ENCODE results near the gene SURF2.
"Not testable (repeated sequence)": the region's sequence is repeated elsewhere in the genome, so short reads cannot be mapped to it uniquely, and the experiment has no call there.

Gene SURF2

DNA sequence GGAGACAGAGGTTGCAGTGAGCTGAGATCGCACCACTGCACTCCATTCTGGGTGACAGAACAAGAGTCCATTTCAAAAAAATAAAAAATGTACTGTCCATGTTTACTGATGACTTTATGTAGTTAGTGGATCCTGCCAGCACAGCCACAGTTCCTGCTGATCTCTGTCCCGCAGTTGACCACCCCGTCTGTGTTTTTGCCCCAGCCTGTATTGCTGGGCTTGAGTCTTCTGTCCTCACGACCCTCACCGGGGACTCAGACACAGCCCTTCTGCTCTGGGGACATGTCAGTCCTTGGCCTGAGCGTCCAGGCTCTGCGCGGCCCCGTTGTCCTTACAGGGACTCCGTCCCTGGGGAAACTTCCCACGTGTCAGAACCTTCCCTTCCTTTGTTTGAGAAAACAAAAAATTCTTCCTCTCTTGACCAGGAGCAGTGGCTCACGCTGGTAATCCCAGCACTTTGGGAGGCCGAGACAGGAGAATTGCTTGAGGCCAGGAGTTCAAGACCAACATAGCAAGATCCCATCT is 34.9 kb upstream of the SURF2 start:
- peaks cover 12% of the 10 kb centered on the region for H3K9me3 Mint-ChIP-seq
- no peak overlapping the region for H3K27ac Mint-ChIP-seq
- TF ChIP-seq, protein P1, sequence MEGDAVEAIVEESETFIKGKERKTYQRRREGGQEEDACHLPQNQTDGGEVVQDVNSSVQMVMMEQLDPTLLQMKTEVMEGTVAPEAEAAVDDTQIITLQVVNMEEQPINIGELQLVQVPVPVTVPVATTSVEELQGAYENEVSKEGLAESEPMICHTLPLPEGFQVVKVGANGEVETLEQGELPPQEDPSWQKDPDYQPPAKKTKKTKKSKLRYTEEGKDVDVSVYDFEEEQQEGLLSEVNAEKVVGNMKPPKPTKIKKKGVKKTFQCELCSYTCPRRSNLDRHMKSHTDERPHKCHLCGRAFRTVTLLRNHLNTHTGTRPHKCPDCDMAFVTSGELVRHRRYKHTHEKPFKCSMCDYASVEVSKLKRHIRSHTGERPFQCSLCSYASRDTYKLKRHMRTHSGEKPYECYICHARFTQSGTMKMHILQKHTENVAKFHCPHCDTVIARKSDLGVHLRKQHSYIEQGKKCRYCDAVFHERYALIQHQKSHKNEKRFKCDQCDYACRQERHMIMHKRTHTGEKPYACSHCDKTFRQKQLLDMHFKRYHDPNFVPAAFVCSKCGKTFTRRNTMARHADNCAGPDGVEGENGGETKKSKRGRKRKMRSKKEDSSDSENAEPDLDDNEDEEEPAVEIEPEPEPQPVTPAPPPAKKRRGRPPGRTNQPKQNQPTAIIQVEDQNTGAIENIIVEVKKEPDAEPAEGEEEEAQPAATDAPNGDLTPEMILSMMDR (IDR thresholded peaks at IDR 0.05; ENCODE audit: unreplicated experiment in 3 of 3), result no peak

DNA sequence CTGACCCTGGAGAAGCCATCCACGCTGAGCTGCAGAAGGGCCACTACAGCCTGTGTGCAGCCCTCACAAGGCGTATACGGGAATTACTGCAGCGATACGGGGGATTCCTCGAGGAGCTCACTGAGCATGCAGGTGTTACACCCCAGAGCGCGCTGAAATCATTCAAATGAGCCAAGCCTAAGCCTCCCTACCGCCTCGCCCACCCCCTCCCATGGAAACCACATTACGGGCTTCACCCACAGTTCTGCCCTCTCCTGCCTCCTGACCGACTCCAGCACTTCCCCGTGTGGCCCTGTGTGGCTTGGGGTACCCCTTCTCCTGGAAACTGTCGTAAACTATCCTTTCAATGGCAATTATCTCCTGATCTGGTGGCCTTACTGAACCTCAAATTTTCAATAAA is 33.6 kb upstream of the SURF2 start:
- H3K9me3 Mint-ChIP-seq, result peaks cover 10% of the 10 kb centered on the region
- H3K4me3 Mint-ChIP-seq, result no peak overlapping the region
- no peak overlapping the region for H3K27ac Mint-ChIP-seq
- TF ChIP-seq, protein P1 (IDR thresholded peaks at IDR 0.05; ENCODE audit: unreplicated experiment in 3 of 3), result no peak
- no peaks in the 10 kb centered on the region for H3K4me1 Mint-ChIP-seq
- peaks cover 12% of the 10 kb centered on the region for H3K36me3 Mint-ChIP-seq (ENCODE audit: low read depth)
- H3K27me3 Mint-ChIP-seq (ENCODE audit: low read depth), result peaks cover 10% of the 10 kb centered on the region

More for the DNA sequence above, 34.9 kb upstream of the SURF2 start:
- peaks cover 18% of the 10 kb centered on the region for H3K27me3 Mint-ChIP-seq (ENCODE audit: low read depth)
- no peak overlapping the region for H3K4me3 Mint-ChIP-seq
- H3K36me3 Mint-ChIP-seq (ENCODE audit: low read depth), result peaks cover 7% of the 10 kb centered on the region
- H3K4me1 Mint-ChIP-seq, result no peaks in the 10 kb centered on the region

DNA sequence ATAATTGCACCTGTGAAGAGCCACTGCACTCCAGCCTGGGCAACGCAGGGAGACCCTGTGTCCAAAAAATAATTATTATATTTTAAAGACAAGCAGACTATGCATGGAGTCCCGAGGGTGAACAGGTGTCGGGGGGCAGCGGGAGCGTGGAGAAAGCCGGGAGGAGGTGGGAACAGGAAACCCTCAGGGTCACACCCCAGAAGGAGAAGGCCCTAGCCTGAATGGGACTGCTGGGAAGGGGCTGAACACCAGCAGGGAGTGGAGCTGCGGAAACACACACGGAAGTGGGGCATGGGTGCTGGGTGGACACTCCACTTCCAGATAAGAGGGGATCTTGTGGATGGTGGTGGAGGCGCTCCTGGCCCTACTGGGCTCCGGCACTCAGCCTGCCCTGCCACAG is 33.1 kb upstream of the SURF2 start:
- Mint-ChIP-seq H3K36me3 (ENCODE audit: low read depth) (peaks cover 14% of the 10 kb centered on the region), H3K4me3 (no peak overlapping the region), H3K27ac (no peak overlapping the region), H3K4me1 (no peaks in the 10 kb centered on the region), H3K9me3 (peaks cover 10% of the 10 kb centered on the region), H3K27me3 (ENCODE audit: low read depth) (peaks cover 10% of the 10 kb centered on the region)
- TF ChIP-seq, protein P1 (IDR thresholded peaks at IDR 0.05; ENCODE audit: unreplicated experiment in 3 of 3), result no peak

DNA sequence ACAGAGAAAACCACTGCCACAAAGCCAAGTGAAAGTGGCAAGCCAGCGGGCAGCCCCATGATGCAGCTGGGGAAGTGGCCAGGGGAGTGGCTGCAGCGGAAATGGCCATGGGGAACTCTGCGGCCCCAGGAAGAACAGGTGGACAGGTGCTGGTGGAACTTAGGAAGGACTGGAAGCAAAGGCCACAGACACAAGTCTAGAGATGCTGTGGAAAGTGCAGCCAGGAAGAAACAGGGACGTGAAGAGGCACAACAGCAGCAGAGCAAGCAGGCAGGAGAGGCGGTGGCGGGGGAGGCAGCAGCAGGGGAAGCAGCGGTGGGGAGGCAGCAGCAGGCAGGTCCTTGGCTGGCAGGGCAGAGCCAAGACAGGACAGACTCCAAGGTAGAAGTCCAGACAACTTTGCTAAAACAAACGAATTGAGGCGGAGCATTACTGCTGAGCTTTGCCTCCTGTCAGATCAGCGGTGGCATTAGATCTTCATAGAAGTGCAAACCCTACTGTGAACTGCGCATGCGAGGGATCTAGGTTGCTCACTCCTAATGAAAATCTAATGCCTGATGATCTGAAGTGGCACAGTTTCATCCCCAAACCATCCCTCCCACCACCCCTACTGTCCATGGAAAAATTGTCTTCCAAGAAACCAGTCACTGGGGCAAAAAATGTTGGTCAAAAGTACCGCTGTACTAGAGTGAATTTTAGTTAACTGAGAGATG is 32.2 kb upstream of the SURF2 start:
- Mint-ChIP-seq H3K4me3 (no peak overlapping the region), H3K4me1 (no peaks in the 10 kb centered on the region), H3K9me3 (peaks cover 10% of the 10 kb centered on the region), H3K27ac (no peak overlapping the region), H3K36me3 (ENCODE audit: low read depth) (peaks cover 23% of the 10 kb centered on the region), H3K27me3 (ENCODE audit: low read depth) (peaks cover 9% of the 10 kb centered on the region)
- TF ChIP-seq, protein P1 (IDR thresholded peaks at IDR 0.05; ENCODE audit: unreplicated experiment in 3 of 3), result no peak

DNA sequence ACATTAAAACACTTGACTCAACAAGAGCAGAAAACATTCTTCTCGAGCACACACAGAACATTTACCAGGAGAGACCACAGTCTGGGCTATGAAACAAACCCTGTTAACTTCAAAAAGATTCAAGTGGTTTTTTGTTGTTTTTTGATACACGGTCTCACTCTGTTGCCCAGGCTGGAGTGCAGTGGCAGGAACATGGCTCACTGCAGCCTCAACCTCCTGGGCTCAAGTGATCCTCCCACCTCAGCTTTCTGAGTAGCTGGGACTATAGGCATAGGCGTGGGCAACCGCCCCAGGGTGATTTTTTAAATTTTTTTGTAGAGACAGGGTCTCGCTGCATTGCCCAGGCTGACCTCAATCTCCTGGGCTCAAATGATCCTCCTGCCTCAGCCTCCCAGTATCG is 29.3 kb upstream of the SURF2 start:
- not testable (repeated sequence) for H3K4me1 Mint-ChIP-seq
- peaks cover 10% of the 10 kb centered on the region for H3K9me3 Mint-ChIP-seq

DNA sequence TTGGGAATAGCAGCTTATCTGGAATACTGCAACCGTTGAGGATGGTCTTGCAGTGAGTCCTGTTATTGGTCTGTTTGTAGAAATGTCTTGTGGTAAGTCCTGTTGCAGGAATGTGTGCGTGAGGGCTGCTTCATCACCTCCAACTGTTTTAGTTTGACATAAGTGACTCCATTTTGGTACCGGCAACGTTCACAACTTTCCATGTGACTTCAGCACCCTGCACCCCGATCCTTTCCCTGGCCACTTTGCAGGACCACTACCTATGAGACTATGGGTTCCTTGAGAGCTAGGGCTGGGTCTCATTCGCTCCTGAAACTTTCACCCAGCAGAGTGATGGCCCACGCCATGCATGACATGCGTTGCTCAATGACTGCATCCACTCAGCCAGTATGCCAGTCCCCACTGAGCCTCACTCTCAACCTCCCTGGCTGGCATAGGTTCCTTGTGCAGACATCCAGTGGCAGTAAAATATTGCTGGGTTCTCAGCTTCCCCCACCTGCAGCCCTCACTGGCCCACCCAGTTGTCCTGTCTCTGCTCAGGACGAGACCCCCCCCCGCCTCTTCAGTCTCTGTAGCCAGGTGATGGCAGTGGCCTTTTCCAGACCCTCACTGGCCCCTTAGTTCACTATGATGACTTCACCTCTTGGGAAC is 28.4 kb upstream of the SURF2 start:
- Mint-ChIP-seq H3K4me3 (no peak overlapping the region), H3K27ac (no peak overlapping the region), H3K36me3 (ENCODE audit: low read depth) (peaks cover 52% of the 10 kb centered on the region), H3K9me3 (peaks cover 10% of the 10 kb centered on the region), H3K27me3 (ENCODE audit: low read depth) (peaks cover 5% of the 10 kb centered on the region), H3K4me1 (no peaks in the 10 kb centered on the region)
- TF ChIP-seq, protein P1 (IDR thresholded peaks at IDR 0.05; ENCODE audit: unreplicated experiment in 3 of 3), result no peak

More for the DNA sequence above, 29.3 kb upstream of the SURF2 start:
- H3K36me3 Mint-ChIP-seq (ENCODE audit: low read depth), result peaks cover 42% of the 10 kb centered on the region
- H3K27ac Mint-ChIP-seq; H3K4me3 Mint-ChIP-seq; H3K27me3 Mint-ChIP-seq (ENCODE audit: low read depth): not testable (repeated sequence)

Measured in nephron (organoid).